HCT116 (cell line): ENCODE results near the gene GORASP1.

Experiments used
- EZH2 ChIP-seq: fragments of 200-600 bp; sonication (generic); IDR thresholded peaks from 2 replicates; pipeline ENCODE4 v1.6.1; 2017; ENCODE audit warnings: antibody characterized with exemption, mixed run types
- POLR2A ChIP-seq: IDR thresholded peaks from 2 replicates; pipeline ENCODE4 v1.7.0; 2011; ENCODE audit warnings: borderline replicate concordance; ENCODE audit not compliant: insufficient read depth, insufficient read length; ENCODE audit errors: extremely low read depth
- POLR2AphosphoS5 ChIP-seq: IDR thresholded peaks from 2 replicates; pipeline ENCODE4 v1.6.1; 2011; ENCODE audit warnings: mild to moderate bottlenecking, low read depth, low read length, moderate library complexity
- RAD21 ChIP-seq: IDR thresholded peaks from 2 replicates; pipeline ENCODE4 v1.6.1; 2012; ENCODE audit warnings: low read depth, mild to moderate bottlenecking
- SP1 ChIP-seq: IDR thresholded peaks from 2 replicates; pipeline ENCODE4 v1.6.1; 2012; ENCODE audit warnings: low read depth
- TCF7L2 ChIP-seq: IDR thresholded peaks from 2 replicates; pipeline ENCODE4 v1.7.0; 2011; ENCODE audit warnings: borderline replicate concordance, inconsistent platforms; ENCODE audit not compliant: insufficient read depth, insufficient read length; ENCODE audit errors: extremely low read depth
- YY1 ChIP-seq: IDR thresholded peaks from 2 replicates; pipeline ENCODE4 v1.6.1; 2011; ENCODE audit warnings: low read length, low read depth, moderate library complexity, mild to moderate bottlenecking; ENCODE audit not compliant: insufficient replicate concordance; ENCODE audit errors: extremely low read depth
- TF ChIP-seq, protein P1 (sequence below): IDR thresholded peaks from 2 replicates; pipeline ENCODE4 v1.6.1; 2012
- TF ChIP-seq, protein P2 (sequence below), 3 experiments: fragments of 200-600 bp in 1 of 3; sonication (generic) in 1 of 3; IDR thresholded peaks in 2 of 3; conservative IDR thresholded peaks in 1 of 3; 2 replicates each; pipeline ENCODE4 v1.5.1; 2012 to 2017; ENCODE audit warnings: low read depth in 2 of 3, low read length in 2 of 3, antibody characterized with exemption in 1 of 3, borderline replicate concordance in 1 of 3, control low read depth in 1 of 3, mild to moderate bottlenecking in 1 of 3, mixed read lengths in 1 of 3, mixed run types in 1 of 3, moderate library complexity in 1 of 3; ENCODE audit not compliant: insufficient read depth in 1 of 3
- TF ChIP-seq, protein P3 (sequence below): IDR thresholded peaks from 2 replicates; pipeline ENCODE4 v1.6.1; 2012; ENCODE audit warnings: low read depth

DNA sequence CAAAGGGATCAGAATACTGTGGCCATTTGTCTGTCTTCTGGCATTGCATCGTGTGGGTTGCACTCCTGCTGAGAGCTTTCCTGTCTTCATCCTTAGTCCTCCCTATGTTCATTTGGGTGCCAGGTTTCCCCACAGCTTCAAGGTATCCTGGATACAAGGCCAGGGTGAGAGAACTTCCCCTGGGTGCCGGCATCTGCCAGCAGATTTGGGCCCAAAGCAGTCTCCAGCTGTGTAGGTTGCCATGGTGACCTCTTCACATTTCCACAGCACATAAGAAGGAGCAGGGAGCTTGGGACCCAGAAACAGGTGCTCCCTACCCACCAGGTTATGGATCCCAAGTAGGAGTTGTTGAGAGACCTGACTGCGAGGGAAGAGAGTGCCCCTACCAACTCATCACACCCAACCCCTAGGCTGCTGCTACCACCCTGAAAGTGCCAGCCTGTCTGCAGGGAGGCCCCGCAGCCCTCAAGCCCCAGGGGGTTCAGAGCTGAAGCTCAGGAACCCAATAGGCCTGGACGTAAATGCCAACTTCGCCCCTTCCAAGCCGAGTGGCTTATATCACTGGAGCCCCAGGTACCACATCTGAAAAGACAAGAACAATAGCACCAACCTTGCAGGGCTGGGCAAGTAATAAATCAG, 20.0 kb upstream of the GORASP1 start:
- TF ChIP-seq, protein P1, sequence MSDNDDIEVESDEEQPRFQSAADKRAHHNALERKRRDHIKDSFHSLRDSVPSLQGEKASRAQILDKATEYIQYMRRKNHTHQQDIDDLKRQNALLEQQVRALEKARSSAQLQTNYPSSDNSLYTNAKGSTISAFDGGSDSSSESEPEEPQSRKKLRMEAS = no peak
- TF ChIP-seq POLR2A (no peak), POLR2AphosphoS5 (no peak), TCF7L2 (no peak), SP1 (no peak), EZH2 (no peak), RAD21 (no peak), YY1 (no peak)
- TF ChIP-seq, protein P2, sequence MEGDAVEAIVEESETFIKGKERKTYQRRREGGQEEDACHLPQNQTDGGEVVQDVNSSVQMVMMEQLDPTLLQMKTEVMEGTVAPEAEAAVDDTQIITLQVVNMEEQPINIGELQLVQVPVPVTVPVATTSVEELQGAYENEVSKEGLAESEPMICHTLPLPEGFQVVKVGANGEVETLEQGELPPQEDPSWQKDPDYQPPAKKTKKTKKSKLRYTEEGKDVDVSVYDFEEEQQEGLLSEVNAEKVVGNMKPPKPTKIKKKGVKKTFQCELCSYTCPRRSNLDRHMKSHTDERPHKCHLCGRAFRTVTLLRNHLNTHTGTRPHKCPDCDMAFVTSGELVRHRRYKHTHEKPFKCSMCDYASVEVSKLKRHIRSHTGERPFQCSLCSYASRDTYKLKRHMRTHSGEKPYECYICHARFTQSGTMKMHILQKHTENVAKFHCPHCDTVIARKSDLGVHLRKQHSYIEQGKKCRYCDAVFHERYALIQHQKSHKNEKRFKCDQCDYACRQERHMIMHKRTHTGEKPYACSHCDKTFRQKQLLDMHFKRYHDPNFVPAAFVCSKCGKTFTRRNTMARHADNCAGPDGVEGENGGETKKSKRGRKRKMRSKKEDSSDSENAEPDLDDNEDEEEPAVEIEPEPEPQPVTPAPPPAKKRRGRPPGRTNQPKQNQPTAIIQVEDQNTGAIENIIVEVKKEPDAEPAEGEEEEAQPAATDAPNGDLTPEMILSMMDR (IDR thresholded peaks at IDR 0.05 in 2 of 3, conservative IDR thresholded peaks at IDR 0.05 in 1 of 3; ENCODE audit: borderline replicate concordance in 1 of 3, insufficient read depth in 1 of 3, low read depth in 2 of 3, low read length in 2 of 3) = no peak
- TF ChIP-seq, protein P3, sequence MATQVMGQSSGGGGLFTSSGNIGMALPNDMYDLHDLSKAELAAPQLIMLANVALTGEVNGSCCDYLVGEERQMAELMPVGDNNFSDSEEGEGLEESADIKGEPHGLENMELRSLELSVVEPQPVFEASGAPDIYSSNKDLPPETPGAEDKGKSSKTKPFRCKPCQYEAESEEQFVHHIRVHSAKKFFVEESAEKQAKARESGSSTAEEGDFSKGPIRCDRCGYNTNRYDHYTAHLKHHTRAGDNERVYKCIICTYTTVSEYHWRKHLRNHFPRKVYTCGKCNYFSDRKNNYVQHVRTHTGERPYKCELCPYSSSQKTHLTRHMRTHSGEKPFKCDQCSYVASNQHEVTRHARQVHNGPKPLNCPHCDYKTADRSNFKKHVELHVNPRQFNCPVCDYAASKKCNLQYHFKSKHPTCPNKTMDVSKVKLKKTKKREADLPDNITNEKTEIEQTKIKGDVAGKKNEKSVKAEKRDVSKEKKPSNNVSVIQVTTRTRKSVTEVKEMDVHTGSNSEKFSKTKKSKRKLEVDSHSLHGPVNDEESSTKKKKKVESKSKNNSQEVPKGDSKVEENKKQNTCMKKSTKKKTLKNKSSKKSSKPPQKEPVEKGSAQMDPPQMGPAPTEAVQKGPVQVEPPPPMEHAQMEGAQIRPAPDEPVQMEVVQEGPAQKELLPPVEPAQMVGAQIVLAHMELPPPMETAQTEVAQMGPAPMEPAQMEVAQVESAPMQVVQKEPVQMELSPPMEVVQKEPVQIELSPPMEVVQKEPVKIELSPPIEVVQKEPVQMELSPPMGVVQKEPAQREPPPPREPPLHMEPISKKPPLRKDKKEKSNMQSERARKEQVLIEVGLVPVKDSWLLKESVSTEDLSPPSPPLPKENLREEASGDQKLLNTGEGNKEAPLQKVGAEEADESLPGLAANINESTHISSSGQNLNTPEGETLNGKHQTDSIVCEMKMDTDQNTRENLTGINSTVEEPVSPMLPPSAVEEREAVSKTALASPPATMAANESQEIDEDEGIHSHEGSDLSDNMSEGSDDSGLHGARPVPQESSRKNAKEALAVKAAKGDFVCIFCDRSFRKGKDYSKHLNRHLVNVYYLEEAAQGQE = no peak
